ENCODE data around the gene CIB1. TPM values are rescaled to one million over a fixed set of nuclear protein-coding genes. Genes with fewer than 3 reads are reported as not detected.
"Not testable (repeated sequence)": the region's sequence is repeated elsewhere in the genome, so short reads cannot be mapped to it uniquely, and the experiment has no call there.

Gene CIB1
- total RNA-seq, 2 donors from 2014 or later = 212 to 216 TPM

- peaks cover 11% of the 10 kb centered on the region for H3K4me1 ChIP-seq
- no peaks in the 10 kb centered on the region for H3K36me3 ChIP-seq
- H3K27ac ChIP-seq = peak overlapping the region; percentile 30
- no peaks in the 10 kb centered on the region for H3K9me3 ChIP-seq
- no peak for DNase-seq
- intact Hi-C loops (cut with DNase I) = no loop called here
- no peaks in the 10 kb centered on the region for H3K27me3 ChIP-seq
- no peak for TF ChIP-seq CTCF (IDR thresholded peaks at IDR 0.05)
- H3K9ac ChIP-seq (ENCODE audit: low read depth in 2 of 2, low read length in 2 of 2) = peak overlapping the region in 1 of 2 donors; percentile 24
- H3K4me3 ChIP-seq = no peak overlapping the region
Observed at GRCh38 chr15:90262426-90262825, 28.7 kb upstream of the CIB1 start.

- peak; percentile 32 for DNase-seq
- intact Hi-C loops (cut with DNase I) = no loop called here
- TF ChIP-seq CTCF (IDR thresholded peaks at IDR 0.05) = no peak
- Histone ChIP-seq H3K36me3 (no peaks in the 10 kb centered on the region), H3K4me1 (peaks cover 5% of the 10 kb centered on the region), H3K27me3 (no peaks in the 10 kb centered on the region), H3K4me3 (no peak overlapping the region), H3K9me3 (no peaks in the 10 kb centered on the region), H3K27ac (peak overlapping the region; percentile 30), H3K9ac (ENCODE audit: low read depth in 2 of 2, low read length in 2 of 2) (peak overlapping the region in 1 of 2 donors; percentile 24)
Observed at GRCh38 chr15:90261811-90262210, 28.1 kb upstream of the CIB1 start.

- intact Hi-C loops (cut with DNase I); H3K4me3 ChIP-seq; H3K27ac ChIP-seq; DNase-seq; H3K9ac ChIP-seq (ENCODE audit: low read depth in 2 of 2, low read length in 2 of 2); H3K4me1 ChIP-seq; H3K36me3 ChIP-seq; H3K27me3 ChIP-seq; H3K9me3 ChIP-seq: not testable (repeated sequence)
Observed at GRCh38 chr15:90260731-90261130, 27.0 kb upstream of the CIB1 start.

GRCh38 chr15:90259524-90259923 lies 25.8 kb upstream of the CIB1 start:
- no peaks in the 10 kb centered on the region for H3K36me3 ChIP-seq
- no peak overlapping the region for H3K9ac ChIP-seq (ENCODE audit: low read depth in 2 of 2, low read length in 2 of 2)
- peaks cover 1% of the 10 kb centered on the region for H3K4me1 ChIP-seq
- H3K4me3 ChIP-seq = no peak overlapping the region
- H3K9me3 ChIP-seq = no peaks in the 10 kb centered on the region
- no peak overlapping the region for H3K27ac ChIP-seq
- TF ChIP-seq CTCF (IDR thresholded peaks at IDR 0.05) = no peak
- intact Hi-C loops (cut with DNase I) = no loop called here
- DNase-seq = no peak
- H3K27me3 ChIP-seq = no peaks in the 10 kb centered on the region

GRCh38 chr15:90257776-90258175 lies 24.0 kb upstream of the CIB1 start:
- no peak overlapping the region for H3K27ac ChIP-seq
- H3K36me3 ChIP-seq = no peaks in the 10 kb centered on the region
- no peak for TF ChIP-seq CTCF (IDR thresholded peaks at IDR 0.05)
- no peaks in the 10 kb centered on the region for H3K4me1 ChIP-seq
- H3K9me3 ChIP-seq = no peaks in the 10 kb centered on the region
- H3K27me3 ChIP-seq = no peaks in the 10 kb centered on the region
- intact Hi-C loops (cut with DNase I) = no loop called here
- no peak overlapping the region for H3K9ac ChIP-seq (ENCODE audit: low read depth in 2 of 2, low read length in 2 of 2)
- no peak for DNase-seq
- H3K4me3 ChIP-seq = no peak overlapping the region

GRCh38 chr15:90249203-90249863 lies 15.6 kb upstream of the CIB1 start, which contains the start of gene TTLL13:
TTLL13 (plus strand) TSS chr15:90249556; CDS start chr15:90250631, 1,075 bp downstream.
- intact Hi-C loops (cut with DNase I) = no loop called here
- H3K27ac ChIP-seq = no peak within 1 kb of the TSS
- H3K9me3 ChIP-seq = no peaks in the 10 kb centered on the region
- peak; percentile 99 for DNase-seq
- H3K9ac ChIP-seq (ENCODE audit: low read depth in 2 of 2, low read length in 2 of 2) = peak within 1 kb of the TSS; percentile 20 to 66
- H3K36me3 ChIP-seq = no peaks in the 10 kb centered on the region
- H3K4me3 ChIP-seq = peak within 1 kb of the TSS; percentile 57
- no peak for TF ChIP-seq CTCF (IDR thresholded peaks at IDR 0.05)
- H3K27me3 ChIP-seq = no peaks in the 10 kb centered on the region
- H3K4me1 ChIP-seq = no peaks in the 10 kb centered on the region
